NCI-H2029 treated with DMSO at 0.1 percent for 48 hours (cell line): ENCODE measurements around the gene PNMA1.
A peak's percentile ranks its signal among the peaks of the same experiment; 100 is the strongest.

ENCODE experiments used
- DNase-seq: peaks from one replicate; lab custom pipeline; 2025; lab: John Stamatoyannopoulos, UW

PNMA1 gene

GRCh38 chr14:73736842-73737241, 22.7 kb upstream of the PNMA1 start:
- no peak for DNase-seq

- no peak for DNase-seq
These were observed 17.8 kb upstream of the PNMA1 start for GRCh38 chr14:73732006-73732405.

- no peak for DNase-seq
These were observed 16.9 kb upstream of the PNMA1 start for GRCh38 chr14:73731111-73731510.

GRCh38 chr14:73729556-73730265, 15.5 kb upstream of the PNMA1 start:
- no peak for DNase-seq

- peak; percentile 15 for DNase-seq
These were observed 14.6 kb upstream of the PNMA1 start for GRCh38 chr14:73728717-73729330.

- DNase-seq: no peak
These were observed 13.0 kb upstream of the PNMA1 start for GRCh38 chr14:73727166-73727565.

- no peak for DNase-seq
These were observed 12.1 kb upstream of the PNMA1 start for GRCh38 chr14:73726025-73726961.

GRCh38 chr14:73725116-73726024, 11.2 kb upstream of the PNMA1 start:
- no peak for DNase-seq

GRCh38 chr14:73724696-73725095, 10.5 kb upstream of the PNMA1 start:
- no peak for DNase-seq

GRCh38 chr14:73723797-73724661, 9.8 kb upstream of the PNMA1 start:
- DNase-seq: no peak

- no peak for DNase-seq
These were observed 9.2 kb upstream of the PNMA1 start for GRCh38 chr14:73723406-73723796.

GRCh38 chr14:73722581-73722980, 8.4 kb upstream of the PNMA1 start:
- no peak for DNase-seq

GRCh38 chr14:73721101-73721821, 7.1 kb upstream of the PNMA1 start:
- no peak for DNase-seq

GRCh38 chr14:73720636-73721035, 6.5 kb upstream of the PNMA1 start:
- DNase-seq: no peak

GRCh38 chr14:73719791-73720190, 5.6 kb upstream of the PNMA1 start:
- no peak for DNase-seq

- no peak for DNase-seq
These were observed 5.2 kb upstream of the PNMA1 start for GRCh38 chr14:73719361-73719760.

GRCh38 chr14:73718418-73719251, 4.5 kb upstream of the PNMA1 start:
- DNase-seq: no peak

- no peak for DNase-seq
These were observed 3.7 kb upstream of the PNMA1 start for GRCh38 chr14:73717711-73718417.

- DNase-seq: no peak
These were observed 3.1 kb upstream of the PNMA1 start for GRCh38 chr14:73717266-73717665.
